ENCODE measurements around the gene ATG13.

ATG13 gene

DNA sequence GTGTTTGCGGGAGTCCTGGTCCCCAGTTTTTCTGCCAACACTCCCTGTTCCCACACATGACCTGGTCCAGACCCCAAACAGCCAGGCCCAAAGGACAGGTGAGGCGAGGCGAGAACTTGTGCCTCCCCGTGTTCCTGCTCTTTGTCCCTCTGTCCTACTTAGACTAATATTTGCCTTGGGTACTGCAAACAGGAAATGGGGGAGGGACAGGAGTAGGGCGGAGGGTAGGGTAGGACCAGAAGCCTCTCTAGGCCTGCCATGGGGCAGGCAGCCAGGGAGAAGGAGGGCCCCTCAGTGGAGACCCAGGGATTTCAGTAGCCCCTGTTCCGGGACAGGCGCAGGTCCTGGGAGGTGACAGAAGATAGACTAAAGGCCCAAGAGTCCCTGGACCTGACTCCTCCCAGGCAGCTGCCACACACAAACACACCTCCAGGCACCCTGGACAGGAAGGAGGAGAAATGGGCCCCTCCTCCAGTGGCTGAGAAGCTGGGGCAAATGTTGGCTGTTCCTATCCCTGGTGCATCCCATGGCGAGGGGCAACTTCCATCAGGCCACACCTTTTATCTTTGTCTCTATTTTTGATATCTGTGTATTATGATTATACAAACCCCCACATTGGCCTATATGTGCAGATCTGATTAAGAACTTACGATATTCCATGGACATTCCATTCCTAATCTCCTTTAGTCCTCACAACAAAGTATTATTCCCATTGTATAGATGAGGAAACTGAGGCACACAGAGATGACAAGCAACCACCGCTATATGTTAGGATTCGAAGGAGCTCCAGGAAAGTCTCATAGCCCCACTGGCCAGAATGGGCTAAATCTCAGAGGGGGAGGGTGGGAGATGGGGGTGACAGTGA, 101.0 kb downstream of the ATG13 start:
- FAIRE-seq (no peak), DNase-seq (ENCODE audit: insufficient read length, low spot score) (no peak)
- TF ChIP-seq, protein P1, sequence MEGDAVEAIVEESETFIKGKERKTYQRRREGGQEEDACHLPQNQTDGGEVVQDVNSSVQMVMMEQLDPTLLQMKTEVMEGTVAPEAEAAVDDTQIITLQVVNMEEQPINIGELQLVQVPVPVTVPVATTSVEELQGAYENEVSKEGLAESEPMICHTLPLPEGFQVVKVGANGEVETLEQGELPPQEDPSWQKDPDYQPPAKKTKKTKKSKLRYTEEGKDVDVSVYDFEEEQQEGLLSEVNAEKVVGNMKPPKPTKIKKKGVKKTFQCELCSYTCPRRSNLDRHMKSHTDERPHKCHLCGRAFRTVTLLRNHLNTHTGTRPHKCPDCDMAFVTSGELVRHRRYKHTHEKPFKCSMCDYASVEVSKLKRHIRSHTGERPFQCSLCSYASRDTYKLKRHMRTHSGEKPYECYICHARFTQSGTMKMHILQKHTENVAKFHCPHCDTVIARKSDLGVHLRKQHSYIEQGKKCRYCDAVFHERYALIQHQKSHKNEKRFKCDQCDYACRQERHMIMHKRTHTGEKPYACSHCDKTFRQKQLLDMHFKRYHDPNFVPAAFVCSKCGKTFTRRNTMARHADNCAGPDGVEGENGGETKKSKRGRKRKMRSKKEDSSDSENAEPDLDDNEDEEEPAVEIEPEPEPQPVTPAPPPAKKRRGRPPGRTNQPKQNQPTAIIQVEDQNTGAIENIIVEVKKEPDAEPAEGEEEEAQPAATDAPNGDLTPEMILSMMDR (IDR thresholded peaks at IDR 0.05; ENCODE audit: insufficient read depth, missing control alignments) = no peak

GRCh38 chr11:46719048-46719542, 101.7 kb downstream of the ATG13 start, which contains the start of gene F2:
TSS of gene F2 (plus strand) at chr11:46719213. CDS start at chr11:46719236, 23 bp downstream.
- TF ChIP-seq, protein P1 (IDR thresholded peaks at IDR 0.05; ENCODE audit: insufficient read depth, missing control alignments) = no peak
- FAIRE-seq = no peak
- DNase-seq (ENCODE audit: insufficient read length, low spot score) = no peak

- TF ChIP-seq, protein P1 (IDR thresholded peaks at IDR 0.05; ENCODE audit: insufficient read depth, missing control alignments) = no peak
- DNase-seq (ENCODE audit: insufficient read length, low spot score) (no peak), FAIRE-seq (no peak)
Measured at GRCh38 chr11:46719543-46720218, 102.3 kb downstream of the ATG13 start.

- TF ChIP-seq, protein P1 (IDR thresholded peaks at IDR 0.05; ENCODE audit: insufficient read depth, missing control alignments) = no peak
- FAIRE-seq = no peak
- no peak for DNase-seq (ENCODE audit: insufficient read length, low spot score)
Measured at GRCh38 chr11:46721286-46721685, 103.9 kb downstream of the ATG13 start.

- DNase-seq (ENCODE audit: insufficient read length, low spot score) (no peak), FAIRE-seq (no peak)
- TF ChIP-seq, protein P1 (IDR thresholded peaks at IDR 0.05; ENCODE audit: insufficient read depth, missing control alignments) = no peak
Measured at GRCh38 chr11:46722566-46723358, 105.4 kb downstream of the ATG13 start.

- DNase-seq (ENCODE audit: insufficient read length, low spot score) (no peak), FAIRE-seq (no peak)
- TF ChIP-seq, protein P1 (IDR thresholded peaks at IDR 0.05; ENCODE audit: insufficient read depth, missing control alignments) = no peak
Measured at GRCh38 chr11:46723359-46723680, 106.0 kb downstream of the ATG13 start.

Data from D721Med (cell line).